Measurements from ENCODE around the gene IL22RA1.

IL22RA1 gene

DNA sequence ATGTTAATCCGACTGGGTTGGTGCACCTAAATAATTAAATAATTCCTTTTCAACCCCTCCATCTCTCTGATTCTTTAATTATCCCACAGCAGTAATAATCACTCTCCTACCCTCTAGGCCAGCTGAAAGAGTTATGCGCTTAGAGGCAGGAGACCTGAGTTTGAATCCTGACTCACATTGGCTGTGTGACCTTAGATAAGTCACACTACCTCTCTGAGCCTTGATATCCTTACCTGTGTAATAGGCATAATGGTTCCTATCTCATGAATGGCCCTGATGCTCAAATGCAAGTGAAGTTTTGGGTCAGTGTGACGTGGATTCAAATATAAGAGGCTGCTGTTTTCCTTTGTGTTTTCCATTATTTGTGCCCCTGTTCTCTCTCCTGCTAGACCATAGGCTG is 39.1 kb downstream of the IL22RA1 start:
- no peak overlapping the region for H3K27ac ChIP-seq
- no peak for TF ChIP-seq ZFX (IDR thresholded peaks at IDR 0.05; ENCODE audit: borderline replicate concordance)
- no peak for TF ChIP-seq CTCF (IDR thresholded peaks at IDR 0.05)

- TF ChIP-seq ZFX (IDR thresholded peaks at IDR 0.05; ENCODE audit: borderline replicate concordance) (no peak), CTCF (IDR thresholded peaks at IDR 0.05) (no peak)
- no peak overlapping the region for H3K27ac ChIP-seq
These were observed 39.5 kb downstream of the IL22RA1 start for GRCh38 chr1:24103408-24103807.

- no peak overlapping the region for H3K27ac ChIP-seq
- TF ChIP-seq ZFX (IDR thresholded peaks at IDR 0.05; ENCODE audit: borderline replicate concordance) (no peak), CTCF (IDR thresholded peaks at IDR 0.05) (no peak)
These were observed 40.0 kb downstream of the IL22RA1 start for GRCh38 chr1:24102961-24103360.

- TF ChIP-seq CTCF (IDR thresholded peaks at IDR 0.05) (no peak), ZFX (IDR thresholded peaks at IDR 0.05; ENCODE audit: borderline replicate concordance) (no peak)
- H3K27ac ChIP-seq, result no peak overlapping the region
These were observed 40.9 kb downstream of the IL22RA1 start for GRCh38 chr1:24101796-24102586.

GRCh38 chr1:24100945-24101737 is 41.8 kb downstream of the IL22RA1 start:
- H3K27ac ChIP-seq, result no peak overlapping the region
- TF ChIP-seq CTCF (IDR thresholded peaks at IDR 0.05) (no peak), ZFX (IDR thresholded peaks at IDR 0.05; ENCODE audit: borderline replicate concordance) (no peak)

DNA sequence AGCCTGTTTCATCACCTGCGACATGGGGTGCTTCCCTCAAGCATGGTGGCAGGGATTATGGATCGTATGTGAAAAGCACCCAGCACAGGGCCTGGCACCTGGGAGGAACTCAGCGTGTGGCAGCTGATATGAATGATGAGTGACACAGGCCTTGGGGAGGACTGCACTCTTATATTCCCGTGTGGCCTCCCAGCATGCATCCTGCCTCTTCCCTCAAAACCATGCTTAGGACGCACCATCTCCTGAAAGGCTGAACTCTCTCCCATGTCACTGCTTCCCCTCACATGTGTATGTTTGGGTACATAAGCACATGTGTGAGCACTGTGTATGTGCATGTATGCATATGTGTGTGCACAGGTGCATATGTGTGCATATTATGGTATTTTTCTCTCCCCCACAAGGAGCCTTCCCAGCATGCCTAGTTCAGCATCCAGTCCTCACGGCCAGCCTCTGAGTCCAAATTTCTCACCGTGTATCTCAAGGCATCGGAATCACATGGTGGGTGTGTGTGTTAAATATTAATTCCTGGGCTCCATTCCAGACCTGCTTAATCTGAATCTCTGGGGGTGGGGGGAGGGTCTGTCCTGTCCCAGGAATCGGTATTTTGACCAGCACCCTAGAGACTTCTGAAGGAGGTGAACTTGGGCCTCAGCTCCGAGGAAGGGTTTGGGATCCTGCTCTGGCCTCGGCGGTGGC is 43.8 kb downstream of the IL22RA1 start:
- no peak overlapping the region for H3K27ac ChIP-seq
- TF ChIP-seq ZFX (IDR thresholded peaks at IDR 0.05; ENCODE audit: borderline replicate concordance) (no peak), CTCF (IDR thresholded peaks at IDR 0.05) (no peak)

All from 22Rv1 (cell line).